H9 (cell line): ENCODE results near the gene ANKRD13C. TPM values are rescaled to one million over a fixed set of nuclear protein-coding genes. Genes with fewer than 3 reads are reported as not detected.

Experiments used
- DNase-seq: peaks from one replicate; pipeline ENCODE4 v3.0.0-alpha.2; 2017
- H2AFZ ChIP-seq: one replicate; pipeline ENCODE4 v1.6.1; 2013; ENCODE audit warnings: mild to moderate bottlenecking, low read length, control low read depth, moderate library complexity
- H2AK5ac ChIP-seq: 2 replicates; pipeline ENCODE4 v1.6.1; 2013; ENCODE audit warnings: low read length, control low read depth, mixed read lengths; ENCODE audit not compliant: insufficient read length
- H2BK120ac ChIP-seq: one replicate; pipeline ENCODE4 v1.6.1; 2013; ENCODE audit warnings: low read depth, mild to moderate bottlenecking, low read length, control low read depth, inconsistent platforms; ENCODE audit not compliant: poor library complexity, severe bottlenecking
- H2BK12ac ChIP-seq: 2 replicates; pipeline ENCODE4 v1.6.1; 2013; ENCODE audit warnings: low read length, control low read depth, mixed read lengths, low read depth; ENCODE audit not compliant: insufficient read length
- H2BK15ac ChIP-seq: 2 replicates; pipeline ENCODE4 v1.6.1; 2013; ENCODE audit warnings: low read depth, low read length, control low read depth
- H2BK20ac ChIP-seq: one replicate; pipeline ENCODE4 v1.6.1; 2013; ENCODE audit warnings: low read depth, mild to moderate bottlenecking, low read length, control low read depth, inconsistent platforms; ENCODE audit not compliant: poor library complexity, severe bottlenecking
- H2BK5ac ChIP-seq: 2 replicates; pipeline ENCODE4 v1.6.1; 2013; ENCODE audit warnings: low read length, control low read depth, mixed read lengths; ENCODE audit not compliant: insufficient read length
- H3K14ac ChIP-seq: 2 replicates; pipeline ENCODE4 v1.6.1; 2013; ENCODE audit warnings: low read length, control low read depth; ENCODE audit not compliant: insufficient read depth
- H3K18ac ChIP-seq: 2 replicates; pipeline ENCODE4 v1.6.1; 2013; ENCODE audit warnings: low read depth, mild to moderate bottlenecking, mixed read lengths, low read length, control low read depth; ENCODE audit not compliant: insufficient read length
- H3K23ac ChIP-seq: 2 replicates; pipeline ENCODE4 v1.6.1; 2013; ENCODE audit warnings: low read length, control low read depth, mixed read lengths, low read depth; ENCODE audit not compliant: insufficient read length
- H3K23me2 ChIP-seq: 2 replicates; pipeline ENCODE4 v1.6.1; 2013; ENCODE audit warnings: low read depth, mild to moderate bottlenecking, mixed read lengths, low read length, control low read depth; ENCODE audit not compliant: insufficient read length, poor library complexity, severe bottlenecking
- H3K27ac ChIP-seq: 2 replicates; pipeline ENCODE4 v1.5.1; 2013; ENCODE audit warnings: low read length, control low read depth, mixed read lengths, low read depth; ENCODE audit not compliant: insufficient read length
- H3K27me3 ChIP-seq: 2 replicates; pipeline ENCODE4 v1.6.1; 2013; ENCODE audit warnings: low read length, control low read depth, inconsistent platforms; ENCODE audit not compliant: insufficient read depth
- H3K4ac ChIP-seq: 2 replicates; pipeline ENCODE4 v1.6.1; 2013; ENCODE audit warnings: low read depth, mild to moderate bottlenecking, control low read depth, inconsistent platforms, low read length, moderate library complexity
- H3K4me1 ChIP-seq: 2 replicates; pipeline ENCODE4 v1.6.1; 2013; ENCODE audit warnings: low read length, control low read depth, inconsistent platforms; ENCODE audit not compliant: insufficient read depth
- H3K4me2 ChIP-seq: 2 replicates; pipeline ENCODE4 v1.6.1; 2013; ENCODE audit warnings: low read length, control low read depth, mixed read lengths; ENCODE audit not compliant: insufficient read length, insufficient read depth
- H3K56ac ChIP-seq: 2 replicates; pipeline ENCODE4 v1.6.1; 2013; ENCODE audit warnings: low read depth, mild to moderate bottlenecking, mixed read lengths, low read length, control low read depth; ENCODE audit not compliant: insufficient read length
- H3K79me1 ChIP-seq: 2 replicates; pipeline ENCODE4 v1.6.1; 2013; ENCODE audit warnings: low read depth, mild to moderate bottlenecking, moderate library complexity, low read length, control low read depth, inconsistent platforms; ENCODE audit not compliant: insufficient read depth, poor library complexity, severe bottlenecking
- H3K79me2 ChIP-seq: 2 replicates; pipeline ENCODE4 v1.6.1; 2013; ENCODE audit warnings: low read length, control low read depth, inconsistent platforms; ENCODE audit not compliant: insufficient read depth
- H3K9ac ChIP-seq: 2 replicates; pipeline ENCODE4 v1.6.1; 2013; ENCODE audit warnings: low read length, control low read depth, mixed read lengths; ENCODE audit not compliant: insufficient read length; ENCODE audit errors: extremely low read depth
- H3K9me3 ChIP-seq: one replicate; pipeline ENCODE4 v1.6.1; 2013; ENCODE audit warnings: low read depth, low read length, inconsistent platforms; ENCODE audit not compliant: control insufficient read depth
- H3T11ph ChIP-seq: one replicate; pipeline ENCODE4 v1.6.1; 2013; ENCODE audit warnings: mild to moderate bottlenecking, low read length, control low read depth, inconsistent platforms
- H4K20me1 ChIP-seq: one replicate; pipeline ENCODE4 v1.6.1; 2013; ENCODE audit not compliant: control insufficient read depth, insufficient read length, insufficient read depth
- H4K5ac ChIP-seq: 2 replicates; pipeline ENCODE4 v1.6.1; 2013; ENCODE audit warnings: low read depth, mild to moderate bottlenecking, mixed read lengths, low read length, control low read depth; ENCODE audit not compliant: insufficient read length
- H4K8ac ChIP-seq: replicated peaks from 2 replicates; pipeline ENCODE4 v1.6.1; 2013; ENCODE audit warnings: low read length, control low read depth, mixed read lengths, low read depth; ENCODE audit not compliant: insufficient read length
- H4K91ac ChIP-seq: 2 replicates; pipeline ENCODE4 v1.6.1; 2013; ENCODE audit warnings: low read depth, mild to moderate bottlenecking, moderate library complexity, mixed read lengths, low read length, control low read depth; ENCODE audit not compliant: insufficient read length
- H3K27ac Mint-ChIP-seq, 3 experiments: 2 replicates in 2 of 3; 3 replicates in 1 of 3; pipeline ENCODE4 v1.8.0; 2020 to 2021; ENCODE audit warnings: mixed read lengths in 3 of 3, mild to moderate bottlenecking in 1 of 3, moderate library complexity in 1 of 3
- H3K27me3 Mint-ChIP-seq: 2 replicates; pipeline ENCODE4 v1.8.0; 2021; ENCODE audit warnings: low read depth, mild to moderate bottlenecking, moderate library complexity, mixed read lengths
- H3K36me3 Mint-ChIP-seq, 3 experiments: 2 replicates in 2 of 3; 3 replicates in 1 of 3; pipeline ENCODE4 v1.8.0; 2020 to 2021; ENCODE audit warnings: low read depth in 3 of 3, mixed read lengths in 3 of 3; ENCODE audit not compliant: insufficient read depth in 1 of 3
- H3K4me1 Mint-ChIP-seq, 2 experiments: 2 replicates each; pipeline ENCODE4 v1.8.0; 2020; ENCODE audit warnings: mixed read lengths in 2 of 2
- H3K4me3 Mint-ChIP-seq, 2 experiments: 2 replicates in 1 of 2; 3 replicates in 1 of 2; pipeline ENCODE4 v1.8.0; 2020 to 2021; ENCODE audit warnings: mild to moderate bottlenecking in 2 of 2, mixed read lengths in 2 of 2, moderate library complexity in 1 of 2
- H3K9me3 Mint-ChIP-seq, 2 experiments: 2 replicates in 1 of 2; 3 replicates in 1 of 2; pipeline ENCODE4 v1.8.0; 2020; ENCODE audit warnings: mild to moderate bottlenecking in 2 of 2, mixed read lengths in 2 of 2, moderate library complexity in 1 of 2
- CTCF ChIP-seq: fragments of 200-600 bp; sonication (generic); conservative IDR thresholded peaks from 3 replicates; pipeline ENCODE4 v1.8.0; 2021; ENCODE audit warnings: antibody characterized with exemption, mild to moderate bottlenecking
- WGBS: extraction: QIAGEN DNeasy Blood & Tissue Kit; methylation state at CpG from one replicate; pipeline ENCODE4 v1.1.7; 2013; ENCODE audit warnings: missing lambda C conversion rate, low lambda C conversion rate, mixed read lengths; ENCODE audit not compliant: insufficient read length; ENCODE audit errors: extremely low coverage; 5-methylcytosine and 5-hydroxymethylcytosine counted together
- long read RNA-seq: library from polyadenylated mRNA; unstranded; transcript quantifications from one replicate; pipeline ENCODE4 v2.0.0, GENCODE V29; 2020
- total RNA-seq: library from RNA; stranded (reverse); gene quantifications from 2 replicates; pipeline ENCODE4 v1.2.1, GENCODE V29; 2021

Gene ANKRD13C
- 19.7 and 21.1 TPM in 2 replicates for total RNA-seq
- long read RNA-seq, full-length matches to known transcripts, result 59 of 173 reads
- long read RNA-seq, partial matches to known transcripts, result 34 of 173 reads
- long read RNA-seq, other reads (novel, unspliced or antisense), result 80 of 173 reads

DNA sequence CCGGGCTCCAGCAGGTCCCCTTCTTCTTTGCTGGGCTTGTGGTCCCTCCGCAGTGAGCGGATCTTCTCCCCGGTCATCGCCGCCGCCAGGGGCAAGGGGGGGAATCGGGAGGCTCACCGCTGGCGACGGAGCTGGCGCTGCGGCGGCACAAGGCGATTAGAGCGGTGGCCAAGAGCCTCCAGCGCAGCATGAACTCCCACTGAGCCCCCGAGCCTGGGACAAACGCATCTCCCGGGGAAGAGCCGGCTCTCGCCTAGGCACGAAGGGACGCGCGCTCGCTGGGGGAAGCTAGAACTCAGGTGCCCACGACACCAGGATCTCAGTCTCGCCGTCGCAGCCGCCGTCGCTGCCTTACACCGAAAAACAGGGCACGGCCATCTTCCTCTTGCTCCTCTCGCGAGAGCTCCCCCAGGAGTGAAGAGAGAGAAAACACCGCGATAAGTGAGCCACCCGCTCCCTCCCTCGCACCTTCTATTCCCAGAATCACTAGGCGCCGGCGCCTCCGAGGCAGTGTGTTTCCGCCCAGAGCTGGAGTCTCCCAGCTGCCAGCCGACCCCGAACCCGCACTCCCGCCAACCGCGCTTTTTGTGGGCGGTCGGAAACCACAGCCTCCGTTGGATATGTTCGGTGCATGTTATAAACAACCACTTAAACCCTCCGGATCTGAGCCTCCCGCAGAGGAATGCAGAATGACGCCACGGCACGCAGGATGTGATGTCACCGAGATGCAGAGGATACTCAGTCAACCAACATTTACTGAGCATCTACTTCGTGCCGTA is at the start of gene ANKRD13C:
TSS of gene ANKRD13C (minus strand) at position 391 of the 779 bp plus-strand sequence. CDS start at position 77, 314 bp downstream.
- no peaks in the 10 kb centered on the region for H4K20me1 ChIP-seq
- H3K18ac ChIP-seq, result peak within 1 kb of the TSS; percentile 97
- TF ChIP-seq CTCF, result peak; percentile 15; the same call in 2 of the 3 replicates
- no peak within 1 kb of the TSS for H4K8ac ChIP-seq
- no peaks in the 10 kb centered on the region for H3K27me3 ChIP-seq
- DNase-seq, result peak; percentile 95
- H2BK5ac ChIP-seq, result no peak within 1 kb of the TSS
- no peaks in the 10 kb centered on the region for H3K79me1 ChIP-seq
- peak within 1 kb of the TSS; percentile 25 for H3K56ac ChIP-seq
- no peaks in the 10 kb centered on the region; a peak in 1 of 5 replicates for H3K9me3 Mint-ChIP-seq
- no CpG with 5 or more reads among the region's 65 CpGs for WGBS
- H2AK5ac ChIP-seq, result no peak within 1 kb of the TSS
- H3K27ac Mint-ChIP-seq, result peak within 1 kb of the TSS; percentile 97 to 100 (median 99)
- peaks cover 16% of the 10 kb centered on the region; the same call in 1 of the 2 replicates for H3K79me2 ChIP-seq
- H3K27me3 Mint-ChIP-seq, result no peaks in the 10 kb centered on the region
- peak within 1 kb of the TSS; percentile 41 for H4K5ac ChIP-seq
- H3K23ac ChIP-seq, result no peak within 1 kb of the TSS
- peak within 1 kb of the TSS; percentile 91 to 93 for H3K4me3 Mint-ChIP-seq
- H3K4ac ChIP-seq, result no peak within 1 kb of the TSS
- H3K27ac ChIP-seq, result peak within 1 kb of the TSS; percentile 44
- peak within 1 kb of the TSS; percentile 98 for H3K9ac ChIP-seq
- H2AFZ ChIP-seq, result peak within 1 kb of the TSS; percentile 57
- H4K91ac ChIP-seq, result no peak within 1 kb of the TSS
- H2BK120ac ChIP-seq, result no peak within 1 kb of the TSS
- H3K23me2 ChIP-seq, result peaks cover 5% of the 10 kb centered on the region
- peak within 1 kb of the TSS; percentile 82 for H3K4me2 ChIP-seq
- no peak within 1 kb of the TSS for H2BK15ac ChIP-seq
- peaks cover 14 to 21% of the 10 kb centered on the region in 2 experiments for H3K4me1 Mint-ChIP-seq
- H3K9me3 ChIP-seq, result no peaks in the 10 kb centered on the region
- H3K4me1 ChIP-seq, result no peaks in the 10 kb centered on the region
- peak within 1 kb of the TSS; percentile 98 for H3K14ac ChIP-seq
- peaks cover 1 to 7% (median 5%) of the 10 kb centered on the region in 3 experiments; a peak in 4 of 7 replicates for H3K36me3 Mint-ChIP-seq
- H2BK20ac ChIP-seq, result no peak within 1 kb of the TSS
- H2BK12ac ChIP-seq, result no peak within 1 kb of the TSS
- no peak within 1 kb of the TSS for H3T11ph ChIP-seq
